Sigmoid colon (tissue), 4 donors: ENCODE results near the gene ZC3HAV1.

Source experiments
- CTCF ChIP-seq, 4 experiments: fragments of 450-650 bp in 3 of 4; fragments of 200-600 bp in 1 of 4; IDR thresholded peaks; one replicate each; pipeline ENCODE4 v1.5.1; 2016 to 2019; ENCODE audit warnings: antibody characterized with exemption in 4 of 4, mild to moderate bottlenecking in 3 of 4, moderate library complexity in 2 of 4
- EP300 ChIP-seq, 4 donors: sonication (generic); formaldehyde crosslinking; IDR thresholded peaks; one replicate each; pipeline ENCODE4 v1.6.1; 2017; ENCODE audit warnings: antibody characterized with exemption in 4 of 4
- POLR2A ChIP-seq, 2 donors: fragments of 450-650 bp; IDR thresholded peaks; one replicate each; pipeline ENCODE4 v1.6.1; 2016; ENCODE audit warnings: antibody characterized with exemption in 2 of 2, mild to moderate bottlenecking in 2 of 2, moderate library complexity in 2 of 2
- POLR2AphosphoS5 ChIP-seq, 4 donors: sonication (generic); formaldehyde crosslinking; IDR thresholded peaks; one replicate each; pipeline ENCODE4 v1.6.1; 2017; ENCODE audit warnings: antibody characterized with exemption in 4 of 4

GRCh38 chr7:139071680-139072079, 37.8 kb downstream of the ZC3HAV1 start:
- no peak for TF ChIP-seq CTCF (IDR thresholded peaks at IDR 0.05)
- no peak for TF ChIP-seq EP300 (IDR thresholded peaks at IDR 0.05)
- TF ChIP-seq POLR2A (IDR thresholded peaks at IDR 0.05), result no peak
- no peak for TF ChIP-seq POLR2AphosphoS5 (IDR thresholded peaks at IDR 0.05)
